SK-N-SH treated with all-trans-retinoic acid at 6 μM for 48 hours (cell line): ENCODE results near the gene ACSL6.

Experiments
- ARNTL ChIP-seq: fragments of 450-650 bp; formaldehyde crosslinking; IDR thresholded peaks from 2 replicates; pipeline ENCODE4 v1.5.0; 2020; ENCODE audit warnings: low read depth, mild to moderate bottlenecking, moderate library complexity, borderline replicate concordance
- CSDC2 ChIP-seq: fragments of 250-450 bp; sonication (Bioruptor Pico); IDR thresholded peaks from 2 replicates; pipeline ENCODE4 v1.5.0; 2020; ENCODE audit warnings: mild to moderate bottlenecking, moderate library complexity
- GLIS3 ChIP-seq: fragments of 250-450 bp; sonication (Bioruptor Pico); IDR thresholded peaks from 2 replicates; pipeline ENCODE4 v1.5.0; 2020; ENCODE audit warnings: mild to moderate bottlenecking, moderate library complexity
- RARB ChIP-seq: fragments of 250-450 bp; sonication (Bioruptor Pico); IDR thresholded peaks from 2 replicates; pipeline ENCODE4 v1.8.0; 2021; ENCODE audit warnings: mild to moderate bottlenecking, moderate library complexity
- TCF4 ChIP-seq: fragments of 250-450 bp; sonication (Bioruptor Pico); IDR thresholded peaks from 2 replicates; pipeline ENCODE4 v1.8.0; 2021; ENCODE audit warnings: mild to moderate bottlenecking, moderate library complexity, borderline replicate concordance
- ZFP3 ChIP-seq: fragments of 250-450 bp; sonication (Bioruptor Pico); IDR thresholded peaks from 2 replicates; pipeline ENCODE4 v1.5.0; 2020; ENCODE audit warnings: mild to moderate bottlenecking, moderate library complexity
- ZFP30 ChIP-seq: fragments of 450-650 bp; formaldehyde crosslinking; IDR thresholded peaks from 2 replicates; pipeline ENCODE4 v1.5.0; 2022; ENCODE audit warnings: mild to moderate bottlenecking, moderate library complexity
- ZNF70 ChIP-seq: fragments of 450-650 bp; formaldehyde crosslinking; IDR thresholded peaks from 2 replicates; pipeline ENCODE4 v1.5.0; 2020; ENCODE audit warnings: mild to moderate bottlenecking, moderate library complexity
- TF ChIP-seq, protein P1 (sequence below): fragments of 250-450 bp; sonication (Bioruptor Pico); IDR thresholded peaks from 2 replicates; pipeline ENCODE4 v1.8.0; 2020; ENCODE audit warnings: mild to moderate bottlenecking, moderate library complexity, borderline replicate concordance

DNA sequence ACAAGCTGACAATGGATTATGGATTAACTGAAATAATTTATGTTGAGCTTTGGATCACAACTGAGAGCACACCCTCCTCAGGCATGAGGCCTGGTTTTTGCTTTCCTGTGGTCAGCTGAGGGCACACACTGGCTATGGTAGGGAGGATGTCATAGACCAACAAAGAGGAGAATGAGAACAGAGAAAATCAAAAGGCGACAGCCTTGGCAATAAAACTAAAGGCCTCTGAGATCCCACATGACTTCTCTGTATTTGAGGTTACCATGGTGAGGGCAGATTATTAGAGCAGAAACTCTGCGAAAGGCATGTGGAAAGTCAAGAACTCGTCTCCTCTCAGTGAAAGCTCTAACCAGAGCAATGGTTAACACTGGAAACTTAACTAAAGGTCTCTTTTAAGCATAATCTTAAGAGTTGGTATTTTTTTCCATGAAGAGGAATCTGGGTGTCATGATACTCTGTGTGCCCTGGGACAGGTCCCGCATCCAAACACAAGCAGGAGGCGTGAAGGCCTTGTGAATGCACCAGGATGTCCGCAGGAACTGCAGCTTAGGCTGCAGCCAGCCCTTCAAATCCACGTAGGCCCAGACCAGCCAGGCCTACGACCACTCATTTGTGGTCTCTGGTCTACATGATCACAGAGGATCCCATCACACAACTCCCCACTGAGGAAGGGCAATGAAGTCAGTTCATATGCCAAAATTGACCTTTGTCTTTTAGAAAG is 53.6 kb downstream of the ACSL6 start:
- TF ChIP-seq RARB (CRISPR knock-in tag) (no peak), CSDC2 (CRISPR knock-in tag) (no peak), ARNTL (CRISPR knock-in tag) (no peak), ZFP3 (CRISPR knock-in tag) (no peak), ZNF70 (CRISPR knock-in tag) (no peak), TCF4 (CRISPR knock-in tag) (no peak), ZFP30 (no peak), GLIS3 (CRISPR knock-in tag) (no peak)
- TF ChIP-seq, protein P1, sequence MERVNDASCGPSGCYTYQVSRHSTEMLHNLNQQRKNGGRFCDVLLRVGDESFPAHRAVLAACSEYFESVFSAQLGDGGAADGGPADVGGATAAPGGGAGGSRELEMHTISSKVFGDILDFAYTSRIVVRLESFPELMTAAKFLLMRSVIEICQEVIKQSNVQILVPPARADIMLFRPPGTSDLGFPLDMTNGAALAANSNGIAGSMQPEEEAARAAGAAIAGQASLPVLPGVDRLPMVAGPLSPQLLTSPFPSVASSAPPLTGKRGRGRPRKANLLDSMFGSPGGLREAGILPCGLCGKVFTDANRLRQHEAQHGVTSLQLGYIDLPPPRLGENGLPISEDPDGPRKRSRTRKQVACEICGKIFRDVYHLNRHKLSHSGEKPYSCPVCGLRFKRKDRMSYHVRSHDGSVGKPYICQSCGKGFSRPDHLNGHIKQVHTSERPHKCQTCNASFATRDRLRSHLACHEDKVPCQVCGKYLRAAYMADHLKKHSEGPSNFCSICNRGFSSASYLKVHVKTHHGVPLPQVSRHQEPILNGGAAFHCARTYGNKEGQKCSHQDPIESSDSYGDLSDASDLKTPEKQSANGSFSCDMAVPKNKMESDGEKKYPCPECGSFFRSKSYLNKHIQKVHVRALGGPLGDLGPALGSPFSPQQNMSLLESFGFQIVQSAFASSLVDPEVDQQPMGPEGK, result no peak
